GM19463 (cell line): ENCODE measurements around the gene DHX34.
"Not testable (repeated sequence)": the region's sequence is repeated elsewhere in the genome, so short reads cannot be mapped to it uniquely, and the experiment has no call there.

Experiments used
- ATAC-seq: cut with Tn5 transposase; IDR thresholded peaks from one replicate; pipeline ENCODE4 v1.9.1; 2021; ENCODE audit warnings: mild to moderate bottlenecking, moderate library complexity; ENCODE audit not compliant: unreplicated experiment

DHX34 gene

GRCh38 chr19:47323872-47324271, 25.2 kb upstream of the DHX34 start:
- ATAC-seq: no peak

GRCh38 chr19:47324502-47324901, 24.6 kb upstream of the DHX34 start:
- no peak for ATAC-seq

- ATAC-seq: no peak
Measured at GRCh38 chr19:47330466-47330869, 18.6 kb upstream of the DHX34 start.

- ATAC-seq: no peak
Measured at GRCh38 chr19:47331490-47331889, 17.6 kb upstream of the DHX34 start.

GRCh38 chr19:47331931-47332547, 17.1 kb upstream of the DHX34 start, which contains the start of gene C5AR2:
TSS of gene C5AR2 (plus strand) at chr19:47332175. CDS start at chr19:47340800, 8,625 bp downstream.
- ATAC-seq: no peak

- ATAC-seq: not testable (repeated sequence)
Measured at GRCh38 chr19:47336765-47337718, 12.1 kb upstream of the DHX34 start.

GRCh38 chr19:47339196-47339880, 9.8 kb upstream of the DHX34 start:
- ATAC-seq: no peak

- no peak for ATAC-seq
Measured at GRCh38 chr19:47340477-47341208, 8.5 kb upstream of the DHX34 start.

- no peak for ATAC-seq
Measured at GRCh38 chr19:47341734-47342133, 7.4 kb upstream of the DHX34 start.

- no peak for ATAC-seq
Measured at GRCh38 chr19:47343194-47343802, 5.8 kb upstream of the DHX34 start.

GRCh38 chr19:47344425-47344824, 4.7 kb upstream of the DHX34 start:
- ATAC-seq: no peak

GRCh38 chr19:47346024-47346423, 3.1 kb upstream of the DHX34 start:
- ATAC-seq: not testable (repeated sequence)

GRCh38 chr19:47350630-47351029, 1.5 kb downstream of the DHX34 start:
- ATAC-seq: no peak

- no peak for ATAC-seq
Measured at GRCh38 chr19:47351548-47351947, 2.4 kb downstream of the DHX34 start.

GRCh38 chr19:47352095-47352494, 3.0 kb downstream of the DHX34 start:
- no peak for ATAC-seq

- ATAC-seq: no peak
Measured at GRCh38 chr19:47353307-47353712, 4.2 kb downstream of the DHX34 start.

GRCh38 chr19:47356900-47357299, 7.8 kb downstream of the DHX34 start:
- no peak for ATAC-seq

GRCh38 chr19:47357788-47358680, 8.9 kb downstream of the DHX34 start:
- ATAC-seq: no peak

- ATAC-seq: no peak
Measured at GRCh38 chr19:47358936-47359335, 9.8 kb downstream of the DHX34 start.
